Forelimb muscle (tissue), 1 donor: Measurements from ENCODE around the gene CKMT1B. TPM values are rescaled to one million over a fixed set of nuclear protein-coding genes. Genes with fewer than 3 reads are reported as not detected.
"Not testable (repeated sequence)": the region's sequence is repeated elsewhere in the genome, so short reads cannot be mapped to it uniquely, and the experiment has no call there.

Source experiments
- DNase-seq: peaks from one replicate; pipeline ENCODE4 v3.0.0-alpha.2; 2013; ENCODE audit warnings: low read depth
- polyA plus RNA-seq: library from polyadenylated mRNA; unstranded; fragments of 120-200 nt; gene quantifications from one replicate; pipeline ENCODE4 v1.2.1, GENCODE V29; 2013; ENCODE audit not compliant: insufficient read length

The CKMT1B gene
- polyA plus RNA-seq, 1 donor: not detected

GRCh38 chr15:43638464-43639204 lies 44.8 kb downstream of the CKMT1B start:
- not testable (repeated sequence) for DNase-seq

Other genes with a start within 250 kb of the CKMT1B start
- gene ZSCAN29, start 223.0 kb upstream of the CKMT1B start, polyA plus RNA-seq: 14.4 TPM
- gene TUBGCP4, start 222.9 kb upstream of the CKMT1B start, polyA plus RNA-seq: 13.1 TPM
- gene TP53BP1, start 100.9 kb upstream of the CKMT1B start, polyA plus RNA-seq: 42.5 TPM
- 28.3 TPM for gene MAP1A, start 76.4 kb upstream of the CKMT1B start, polyA plus RNA-seq
- 9.9 TPM for gene PPIP5K1, start 3.8 kb upstream of the CKMT1B start, polyA plus RNA-seq
- 0.90 TPM for gene STRC, start 24.8 kb downstream of the CKMT1B start, polyA plus RNA-seq
- gene CATSPER2, start 54.8 kb downstream of the CKMT1B start, polyA plus RNA-seq: 2.1 TPM
- not detected for gene CKMT1A, start 99.8 kb downstream of the CKMT1B start, polyA plus RNA-seq
- 165 TPM for gene PDIA3, start 152.4 kb downstream of the CKMT1B start, polyA plus RNA-seq
- 1.8 TPM for gene ELL3, start 182.9 kb downstream of the CKMT1B start, polyA plus RNA-seq
- gene SERF2, start 198.3 kb downstream of the CKMT1B start, polyA plus RNA-seq: 489 TPM
- gene SERINC4, start 206.2 kb downstream of the CKMT1B start, polyA plus RNA-seq: 0.42 TPM
- 12.4 TPM for gene HYPK, start 206.6 kb downstream of the CKMT1B start, polyA plus RNA-seq
- gene MFAP1, start 230.7 kb downstream of the CKMT1B start, polyA plus RNA-seq: 30.3 TPM
- 6.3 TPM for gene WDR76, start 233.0 kb downstream of the CKMT1B start, polyA plus RNA-seq